Nucleus accumbens (tissue), 56 donors: ENCODE measurements around the gene A4GALT.
A peak's percentile ranks its signal among the peaks of the same experiment; 100 is the strongest.

Source experiments
- DNase-seq, 56 donors: peaks; one replicate each; lab custom pipeline; 2025; lab: John Stamatoyannopoulos, UW

Gene A4GALT

GRCh38 chr22:42654436-42655073 lies 66.1 kb downstream of the A4GALT start:
- no peak for DNase-seq

- DNase-seq = no peak
These were observed 66.7 kb downstream of the A4GALT start for GRCh38 chr22:42653999-42654398.

GRCh38 chr22:42651134-42651533 lies 69.5 kb downstream of the A4GALT start:
- no peak for DNase-seq

- DNase-seq = peak in 55 of 56 donors; percentile 36 to 88 (median 72)
These were observed 71.2 kb downstream of the A4GALT start, which contains the start of gene CYB5R3 for GRCh38 chr22:42649246-42650099. CYB5R3 (minus strand) TSS chr22:42649392; CDS start chr22:42649315, 77 bp downstream.

GRCh38 chr22:42648368-42649245 lies 72.1 kb downstream of the A4GALT start:
- peak in 32 of 56 donors; percentile 23 to 68 (median 43) for DNase-seq

DNA sequence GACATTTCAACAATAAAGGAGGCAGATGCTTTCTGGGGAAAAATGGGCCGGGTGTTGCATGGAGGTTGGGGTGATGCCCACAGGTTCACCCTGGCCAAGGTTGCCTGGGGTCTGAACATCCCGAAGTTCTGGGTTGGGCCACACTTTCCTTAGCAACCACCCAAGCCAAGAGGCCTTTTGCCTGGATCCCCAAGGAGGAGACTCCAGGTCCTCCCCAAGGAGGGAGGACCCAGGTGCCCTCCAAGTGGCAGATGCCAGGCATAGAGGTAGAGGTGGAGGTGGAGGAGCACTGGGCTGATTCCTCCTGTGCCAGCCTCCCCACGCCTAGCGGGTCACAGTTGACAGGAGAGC lies 72.7 kb downstream of the A4GALT start:
- DNase-seq = no peak

DNA sequence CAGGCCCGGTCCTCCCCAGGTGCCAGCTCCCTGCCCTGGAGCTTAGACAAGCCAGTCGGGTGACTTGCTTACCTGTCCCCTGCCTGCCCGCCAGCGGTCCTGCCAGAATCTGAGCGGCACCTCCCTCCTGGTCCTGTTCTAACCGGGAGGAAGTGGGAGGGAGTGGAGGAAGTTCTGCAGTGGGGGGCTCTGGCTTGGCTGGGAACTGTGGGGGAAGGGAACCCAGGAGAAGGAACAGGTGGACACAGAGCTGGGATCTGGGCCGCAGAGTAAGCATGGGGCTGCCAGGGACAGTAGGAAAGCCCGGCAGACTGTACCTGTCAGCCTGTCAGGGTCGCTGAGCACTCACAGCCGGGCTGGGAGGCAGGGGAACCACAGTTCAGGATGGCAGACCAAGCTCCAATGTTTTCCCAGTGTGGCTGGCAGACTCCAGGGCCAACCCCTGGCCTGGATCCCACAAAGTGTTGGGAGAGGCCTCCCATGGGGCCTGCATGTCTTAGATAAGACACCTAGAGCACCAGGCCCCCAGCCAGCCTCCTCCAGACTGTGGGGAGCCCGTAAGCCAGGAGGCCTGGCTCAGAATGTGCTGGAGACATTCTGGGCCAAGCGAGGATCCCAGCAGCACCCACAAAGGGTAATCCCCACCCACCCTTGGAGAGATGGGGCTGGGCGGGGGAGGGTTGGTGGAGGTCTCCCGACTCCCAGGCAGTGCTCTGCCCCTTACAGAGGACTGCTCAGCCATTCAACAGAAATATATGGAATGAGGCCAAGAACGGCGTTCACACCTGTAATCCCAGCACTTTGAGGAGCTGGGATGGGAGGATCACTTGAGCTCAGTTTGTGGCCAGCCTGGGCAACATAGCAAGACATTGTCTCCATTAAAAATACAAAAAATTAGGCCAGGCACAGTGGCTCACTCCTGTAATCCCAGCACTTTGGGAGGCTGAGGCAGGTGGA lies 73.8 kb downstream of the A4GALT start:
- DNase-seq = peak in 1 of 56 donors; percentile 11

DNA sequence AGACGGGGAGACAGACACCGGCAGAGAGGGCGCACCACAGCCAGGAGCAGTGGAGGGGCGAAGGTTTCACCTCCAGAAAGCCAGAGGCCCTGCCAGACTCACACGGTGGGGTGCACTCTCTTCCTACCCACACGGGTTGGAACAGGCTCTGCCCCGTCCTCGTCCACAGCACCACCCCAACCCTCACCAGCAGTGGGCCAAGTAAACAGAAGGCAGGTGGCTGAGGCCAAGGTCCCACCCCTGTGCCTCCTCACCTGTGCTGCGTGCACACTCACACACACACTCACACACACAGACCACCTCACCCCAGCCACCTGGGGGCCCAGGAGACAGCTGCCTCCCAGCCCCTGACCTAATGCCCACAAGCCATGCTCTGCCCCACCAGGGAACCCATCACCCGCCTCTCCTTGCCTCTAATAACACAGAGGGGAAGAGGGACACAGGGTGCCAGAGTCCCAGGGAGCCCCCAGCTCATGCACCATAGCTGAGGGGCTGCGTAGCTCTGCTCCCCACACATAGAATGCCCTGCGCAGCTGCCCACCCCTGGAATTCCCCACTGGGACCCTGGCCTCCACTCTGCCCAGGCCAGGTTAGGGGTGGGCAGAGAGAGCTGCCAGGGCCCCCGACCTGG lies 74.6 kb downstream of the A4GALT start:
- DNase-seq = no peak

- DNase-seq = peak in 2 of 56 donors; percentile 22 to 44
These were observed 75.2 kb downstream of the A4GALT start for GRCh38 chr22:42645341-42645937.

DNA sequence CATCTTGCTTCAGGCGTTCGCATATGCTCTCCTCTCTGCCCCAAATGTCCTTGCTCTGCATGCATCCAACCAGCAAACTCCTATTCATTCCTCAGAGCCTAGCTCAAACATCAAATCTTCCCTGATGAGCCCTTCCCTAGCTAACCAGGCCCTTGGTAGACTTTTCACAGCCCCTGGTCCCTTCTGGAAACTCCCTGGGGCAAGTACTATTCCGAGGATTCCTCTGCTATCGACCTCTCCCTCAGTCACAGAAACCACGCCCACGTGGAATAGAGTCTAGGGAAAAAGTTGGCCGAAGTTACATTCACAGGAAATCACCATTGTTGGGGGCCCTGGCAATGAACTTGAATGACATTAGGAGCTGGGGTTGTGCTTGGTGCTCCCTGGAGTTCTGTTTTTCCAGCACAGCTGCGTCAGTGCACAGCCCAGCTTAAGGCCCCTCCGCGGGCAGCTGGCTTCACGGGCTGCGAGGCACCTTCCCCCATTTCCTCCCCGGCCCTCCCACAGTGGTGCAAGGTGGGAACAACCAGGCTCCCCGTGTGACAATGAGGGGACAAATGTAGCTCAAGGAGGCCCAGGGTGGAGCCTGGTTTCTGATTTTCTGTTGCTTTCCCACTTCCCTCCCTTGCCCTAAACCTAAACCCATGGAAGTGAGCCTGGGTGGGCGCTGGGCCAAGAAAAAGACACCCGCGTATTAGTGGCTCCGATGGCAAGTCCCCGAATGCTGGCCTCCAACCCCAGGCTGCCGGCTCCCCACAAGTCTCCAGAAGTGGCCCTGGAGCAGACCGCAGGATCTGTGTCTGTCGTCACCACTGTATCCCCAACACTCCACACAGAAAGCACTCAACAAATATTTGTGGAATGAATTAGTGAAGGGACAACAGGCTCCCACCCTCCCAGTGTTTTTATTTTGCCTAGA lies 76.0 kb downstream of the A4GALT start:
- peak in 10 of 56 donors; percentile 13 to 44 (median 26) for DNase-seq

- DNase-seq = no peak
These were observed 76.8 kb downstream of the A4GALT start for GRCh38 chr22:42643634-42644421.

DNA sequence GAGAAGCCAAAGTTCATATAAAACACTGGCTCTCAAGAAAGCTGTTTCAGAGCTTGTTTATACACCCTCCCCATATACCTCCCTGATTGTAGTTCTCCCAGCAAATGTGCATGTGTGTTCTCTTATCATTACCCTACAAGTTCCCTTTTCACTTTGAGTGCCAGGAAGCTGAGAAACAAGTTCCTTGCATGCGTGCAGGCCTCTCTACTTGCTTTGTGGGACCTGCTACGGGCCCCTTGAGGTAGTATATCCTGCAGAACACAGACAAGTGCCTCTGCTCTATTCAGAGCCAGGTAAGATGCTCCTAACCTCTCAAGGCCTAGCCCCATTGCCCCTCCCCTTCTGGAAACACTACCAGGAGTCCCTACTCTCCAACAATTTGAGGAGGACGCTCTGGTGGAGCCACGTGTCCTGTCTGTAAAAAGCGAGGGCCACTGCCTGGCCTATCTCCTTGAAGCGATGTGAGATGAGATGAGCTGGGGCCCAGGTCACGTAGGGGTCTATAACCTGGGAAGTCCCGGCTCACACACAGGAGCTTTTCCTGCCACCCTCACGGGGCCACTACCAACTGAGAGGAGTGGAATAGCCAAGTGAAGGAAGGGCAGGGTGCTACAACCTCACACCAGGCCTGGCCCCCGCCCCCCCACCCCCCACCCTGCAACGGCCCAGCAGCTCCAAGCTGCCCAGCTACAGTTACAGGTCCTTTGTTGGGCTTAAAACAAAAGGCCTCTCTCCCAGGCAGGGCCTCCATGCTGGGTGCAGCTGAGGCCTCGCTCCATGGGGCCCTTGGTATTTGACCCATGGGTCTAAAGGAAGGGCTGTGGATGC lies 77.7 kb downstream of the A4GALT start:
- no peak for DNase-seq
